ENCODE data around the gene CDKN2D.

Gene CDKN2D

DNA sequence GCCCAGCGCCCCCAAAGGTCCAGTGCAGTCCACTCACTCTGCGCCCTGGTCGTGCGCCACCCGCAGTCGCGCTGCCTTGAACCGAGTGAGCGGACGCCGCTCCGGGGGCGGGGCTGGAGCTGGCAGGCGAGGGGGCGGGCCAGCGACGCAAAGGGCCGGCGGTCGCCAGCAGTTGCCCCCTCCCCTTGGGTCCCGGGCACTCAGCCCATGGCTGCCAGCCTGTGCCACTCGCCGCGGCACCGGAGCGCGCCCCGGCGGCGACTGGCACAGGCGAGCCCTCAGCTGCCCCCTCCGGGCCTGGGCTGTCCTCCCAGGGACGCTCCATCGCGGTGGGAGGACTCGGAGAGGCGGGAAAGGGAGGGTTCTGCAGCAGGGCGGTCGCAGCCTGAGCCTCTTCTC lies 51.4 kb downstream of the CDKN2D start, which contains the start of gene S1PR5:
S1PR5 (minus strand) TSS at position 87 of the 399 bp plus-strand sequence. CDS start 2,436 bp downstream, outside the sequence.
- Histone ChIP-seq H3K36me3 (ENCODE audit: insufficient read depth, low read length) (no peaks in the 10 kb centered on the region), H3K9ac (ENCODE audit: low read length) (no peak within 1 kb of the TSS), H3F3A (ENCODE audit: insufficient read depth, low read length) (no peaks in the 10 kb centered on the region), H3K4me2 (ENCODE audit: low read length) (no peak within 1 kb of the TSS), H3K27me3 (ENCODE audit: insufficient read depth, low read length) (0 out of 2 replicates have a peak, but pooled peaks cover 8% of the 10 kb centered on the region), H3K79me2 (ENCODE audit: insufficient read depth, low read length) (no peaks in the 10 kb centered on the region), H3K9me3 (ENCODE audit: low read length) (no peaks in the 10 kb centered on the region), H3K4me3 (ENCODE audit: low read depth, low read length, poor library complexity, severe bottlenecking) (no peak within 1 kb of the TSS), H4K20me1 (ENCODE audit: insufficient read depth, low read length) (no peaks in the 10 kb centered on the region), H2AFZ (ENCODE audit: low read length) (no peak within 1 kb of the TSS), H3K9me2 (ENCODE audit: low read depth, low read length) (no peaks in the 10 kb centered on the region), H3K4me1 (ENCODE audit: insufficient read depth, low read length, severe bottlenecking) (no peaks in the 10 kb centered on the region), H3K27ac (ENCODE audit: low read depth, low read length, poor library complexity, severe bottlenecking) (no peak within 1 kb of the TSS)
- TF ChIP-seq, protein P1, sequence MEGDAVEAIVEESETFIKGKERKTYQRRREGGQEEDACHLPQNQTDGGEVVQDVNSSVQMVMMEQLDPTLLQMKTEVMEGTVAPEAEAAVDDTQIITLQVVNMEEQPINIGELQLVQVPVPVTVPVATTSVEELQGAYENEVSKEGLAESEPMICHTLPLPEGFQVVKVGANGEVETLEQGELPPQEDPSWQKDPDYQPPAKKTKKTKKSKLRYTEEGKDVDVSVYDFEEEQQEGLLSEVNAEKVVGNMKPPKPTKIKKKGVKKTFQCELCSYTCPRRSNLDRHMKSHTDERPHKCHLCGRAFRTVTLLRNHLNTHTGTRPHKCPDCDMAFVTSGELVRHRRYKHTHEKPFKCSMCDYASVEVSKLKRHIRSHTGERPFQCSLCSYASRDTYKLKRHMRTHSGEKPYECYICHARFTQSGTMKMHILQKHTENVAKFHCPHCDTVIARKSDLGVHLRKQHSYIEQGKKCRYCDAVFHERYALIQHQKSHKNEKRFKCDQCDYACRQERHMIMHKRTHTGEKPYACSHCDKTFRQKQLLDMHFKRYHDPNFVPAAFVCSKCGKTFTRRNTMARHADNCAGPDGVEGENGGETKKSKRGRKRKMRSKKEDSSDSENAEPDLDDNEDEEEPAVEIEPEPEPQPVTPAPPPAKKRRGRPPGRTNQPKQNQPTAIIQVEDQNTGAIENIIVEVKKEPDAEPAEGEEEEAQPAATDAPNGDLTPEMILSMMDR (IDR thresholded peaks at IDR 0.05; ENCODE audit: low read length): no peak
- TF ChIP-seq EZH2 (IDR thresholded peaks at IDR 0.05; ENCODE audit: borderline replicate concordance, low read length): no peak

- Histone ChIP-seq H3K4me1 (ENCODE audit: insufficient read depth, low read length, severe bottlenecking) (no peaks in the 10 kb centered on the region), H3F3A (ENCODE audit: insufficient read depth, low read length) (no peaks in the 10 kb centered on the region), H2AFZ (ENCODE audit: low read length) (no peak overlapping the region), H4K20me1 (ENCODE audit: insufficient read depth, low read length) (no peaks in the 10 kb centered on the region), H3K9me2 (ENCODE audit: low read depth, low read length) (no peaks in the 10 kb centered on the region), H3K9me3 (ENCODE audit: low read length) (no peaks in the 10 kb centered on the region), H3K27ac (ENCODE audit: low read depth, low read length, poor library complexity, severe bottlenecking) (no peak overlapping the region), H3K36me3 (ENCODE audit: insufficient read depth, low read length) (no peaks in the 10 kb centered on the region), H3K4me2 (ENCODE audit: low read length) (no peak overlapping the region), H3K79me2 (ENCODE audit: insufficient read depth, low read length) (no peaks in the 10 kb centered on the region), H3K27me3 (ENCODE audit: insufficient read depth, low read length) (0 out of 2 replicates have a peak, but pooled peaks cover 7% of the 10 kb centered on the region), H3K4me3 (ENCODE audit: low read depth, low read length, poor library complexity, severe bottlenecking) (no peak overlapping the region), H3K9ac (ENCODE audit: low read length) (no peak overlapping the region)
- TF ChIP-seq, protein P1 (IDR thresholded peaks at IDR 0.05; ENCODE audit: low read length): no peak
- TF ChIP-seq EZH2 (IDR thresholded peaks at IDR 0.05; ENCODE audit: borderline replicate concordance, low read length): no peak
Measured at GRCh38 chr19:10516671-10517286, 52.0 kb downstream of the CDKN2D start.
